Lung (tissue), 12 donors: ENCODE measurements around the gene CELSR3. TPM values are rescaled to one million over a fixed set of nuclear protein-coding genes. Genes with fewer than 3 reads are reported as not detected.
A peak's percentile ranks its signal among the peaks of the same experiment; 100 is the strongest.

Source experiments
- ATAC-seq: fragments of 200-7000 bp; cut with Tn5 transposase; one replicate; pipeline ENCODE4 v1.9.1; 2020; ENCODE audit warnings: moderate number of reproducible peaks; ENCODE audit not compliant: insufficient read depth, low FRiP score
- DNase-seq, 3 donors: peaks; one replicate each; pipeline ENCODE4 v3.0.0-alpha.2; 2013 to 2017
- H3K27ac ChIP-seq, 2 donors: one replicate each; pipeline ENCODE4 v1.5.1; 2013; ENCODE audit warnings: mild to moderate bottlenecking in 2 of 2, moderate library complexity in 2 of 2, control low read depth in 1 of 2, inconsistent platforms in 1 of 2, low read depth in 1 of 2, low read length in 1 of 2
- H3K27me3 ChIP-seq, 3 donors: one replicate each; pipeline ENCODE4 v1.5.1; 2013; ENCODE audit warnings: low read length in 2 of 3; ENCODE audit not compliant: control insufficient read depth in 3 of 3, insufficient read depth in 3 of 3
- H3K36me3 ChIP-seq, 4 donors: one replicate each; pipeline ENCODE4 v1.5.1; 2013; ENCODE audit warnings: low read length in 4 of 4, mild to moderate bottlenecking in 1 of 4, moderate library complexity in 1 of 4; ENCODE audit not compliant: control insufficient read depth in 4 of 4, insufficient read depth in 4 of 4
- H3K4me1 ChIP-seq, 5 donors: one replicate each; pipeline ENCODE4 v1.5.1; 2013; ENCODE audit warnings: low read length in 5 of 5, mild to moderate bottlenecking in 2 of 5, moderate library complexity in 1 of 5; ENCODE audit not compliant: control insufficient read depth in 5 of 5, insufficient read depth in 5 of 5
- H3K4me3 ChIP-seq: one replicate; pipeline ENCODE4 v1.5.1; 2013; ENCODE audit warnings: mild to moderate bottlenecking, control low read depth, moderate library complexity
- H3K9ac ChIP-seq, 2 donors: one replicate each; pipeline ENCODE4 v1.5.1; 2013; ENCODE audit warnings: low read length in 2 of 2, control low read depth in 1 of 2; ENCODE audit not compliant: insufficient read depth in 1 of 2
- H3K9me3 ChIP-seq, 4 donors: one replicate each; pipeline ENCODE4 v1.5.1; 2013; ENCODE audit warnings: low read length in 3 of 4, mild to moderate bottlenecking in 1 of 4, moderate library complexity in 1 of 4; ENCODE audit not compliant: control insufficient read depth in 4 of 4, insufficient read depth in 3 of 4
- CTCF ChIP-seq: IDR thresholded peaks from 2 replicates; pipeline ENCODE4 v1.5.1; 2012; ENCODE audit warnings: mild to moderate bottlenecking; ENCODE audit errors: control extremely low read depth, extremely low read depth
- WGBS, 2 donors: extraction: QIAGEN DNeasy Blood & Tissue Kit; methylation state at CpG; one replicate each; pipeline ENCODE4 v1.1.7; 2013; 5-methylcytosine and 5-hydroxymethylcytosine counted together
- polyA plus RNA-seq, 2 donors: library from polyadenylated mRNA; stranded (reverse); fragments of 200-250 nt; gene quantifications; one replicate each; pipeline ENCODE4 v1.2.1, GENCODE V29; 2013
- total RNA-seq, 2 donors: library from RNA; depleted of rRNA in 1 of 2; stranded (reverse); fragments of >200 nt in 1 of 2; gene quantifications; one replicate each; pipeline ENCODE4 v1.2.1, GENCODE V29; 2014 to 2021
- donor health status: control.
- donor health status: control.
- donor health status: Bipolar disorder and iron deficiency.
- donor health status: healthy.
- donor health status: DM: yes; HTN: yes; CAD: no.

CELSR3 gene
- total and polyA plus RNA-seq, 4 donors, result 0.71 to 2.0 (median 1.4) TPM

- ATAC-seq (no peak), DNase-seq (peak in 2 of 3 donors; percentile 22 to 34)
- peak overlapping the region; percentile 11 to 23 for H3K9ac ChIP-seq
- H3K4me1 ChIP-seq, result peaks cover 2 to 36% (median 11%) of the 10 kb centered on the region in 5 donors
- WGBS, 2 donors, result 29 to 43% methylated on average over 39 of the region's 39 CpGs
- H3K27ac ChIP-seq, result no peak overlapping the region
- H3K36me3 ChIP-seq, result peaks cover 0 to 20% (median 7%) of the 10 kb centered on the region in 4 donors
- H3K4me3 ChIP-seq, result no peak overlapping the region
- TF ChIP-seq CTCF, result no peak
- no peaks in the 10 kb centered on the region for H3K9me3 ChIP-seq
- H3K27me3 ChIP-seq, result peaks cover 0 to 17% (median 0%) of the 10 kb centered on the region in 3 donors
Measured at GRCh38 chr3:48594417-48595049, 68.2 kb downstream of the CELSR3 start.

DNA sequence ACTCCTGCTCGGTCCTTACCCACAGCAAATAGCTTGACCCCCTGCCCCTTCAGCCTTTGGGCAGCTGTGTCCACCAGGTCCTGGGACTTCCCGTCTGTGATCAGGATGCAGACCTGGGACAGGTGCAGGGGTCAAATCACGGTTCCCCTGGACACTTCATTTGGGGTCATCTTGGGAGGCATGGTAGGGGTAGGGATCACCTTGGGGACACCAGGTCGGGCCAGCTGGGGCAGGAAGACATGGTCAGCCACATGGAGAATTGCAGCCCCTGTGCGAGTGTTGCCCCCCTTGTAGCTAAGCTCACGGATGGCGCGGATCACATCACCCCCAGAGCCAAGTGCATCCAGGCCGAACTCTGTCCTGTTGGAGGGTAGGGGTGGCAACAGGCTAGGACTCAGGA lies 69.3 kb downstream of the CELSR3 start:
- TF ChIP-seq CTCF, result no peak
- H3K27me3 ChIP-seq, result peaks cover 0 to 17% (median 0%) of the 10 kb centered on the region in 3 donors
- DNase-seq (no peak), ATAC-seq (no peak)
- peaks cover 0 to 24% (median 9%) of the 10 kb centered on the region in 5 donors for H3K4me1 ChIP-seq
- no peaks in the 10 kb centered on the region for H3K9me3 ChIP-seq
- peaks cover 0 to 9% (median 4%) of the 10 kb centered on the region in 4 donors for H3K36me3 ChIP-seq
- WGBS, 2 donors, result 94% methylated on average over 9 of the region's 9 CpGs
- no peak overlapping the region for H3K27ac ChIP-seq
- H3K9ac ChIP-seq, result no peak overlapping the region
- H3K4me3 ChIP-seq, result no peak overlapping the region

DNA sequence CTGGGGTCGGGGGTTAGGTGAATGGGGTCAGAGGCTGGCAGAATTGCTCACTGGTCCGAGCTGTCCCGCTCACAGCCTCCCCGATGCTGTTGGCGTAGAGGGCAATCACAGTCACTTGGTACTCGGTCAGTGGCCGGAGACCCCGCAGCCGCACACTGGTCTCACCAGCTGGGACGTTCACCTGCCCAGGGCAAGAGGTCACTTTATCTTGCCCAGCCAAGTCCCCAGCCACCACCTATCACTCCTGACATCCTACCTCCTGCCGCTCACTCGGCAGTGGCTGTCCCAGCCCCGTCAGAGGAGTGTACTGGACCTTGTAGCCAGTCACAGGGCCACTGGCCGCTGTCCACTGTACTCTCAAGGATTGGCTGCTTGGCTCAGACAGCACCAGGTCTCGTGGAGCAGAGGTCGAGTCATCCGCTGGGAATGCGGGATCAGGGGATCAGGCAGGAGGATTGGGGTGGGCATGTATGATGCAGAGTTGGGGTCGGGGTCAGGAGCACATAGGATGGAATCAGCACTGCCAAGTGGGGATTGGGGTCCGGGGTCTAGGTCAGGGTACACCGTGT lies 70.1 kb downstream of the CELSR3 start:
- Histone ChIP-seq H3K27ac (no peak overlapping the region), H3K27me3 (peaks cover 0 to 19% (median 0%) of the 10 kb centered on the region in 3 donors), H3K9ac (no peak overlapping the region), H3K4me1 (peaks cover 0 to 20% (median 9%) of the 10 kb centered on the region in 5 donors), H3K36me3 (peaks cover 0 to 2% (median under 1%) of the 10 kb centered on the region in 4 donors), H3K9me3 (no peaks in the 10 kb centered on the region), H3K4me3 (no peak overlapping the region)
- DNase-seq (no peak), ATAC-seq (no peak)
- no peak for TF ChIP-seq CTCF
- 90 to 92% methylated on average over 21 of the region's 21 CpGs for WGBS, 2 donors
